NCI-H2107 (cell line): ENCODE data around the gene PPP1R3E.
A peak's percentile ranks its signal among the peaks of the same experiment; 100 is the strongest.
"Not testable (repeated sequence)": the region's sequence is repeated elsewhere in the genome, so short reads cannot be mapped to it uniquely, and the experiment has no call there.

Source experiments
- DNase-seq: peaks from one replicate; lab custom pipeline; 2025; lab: John Stamatoyannopoulos, UW

PPP1R3E gene, protein sequence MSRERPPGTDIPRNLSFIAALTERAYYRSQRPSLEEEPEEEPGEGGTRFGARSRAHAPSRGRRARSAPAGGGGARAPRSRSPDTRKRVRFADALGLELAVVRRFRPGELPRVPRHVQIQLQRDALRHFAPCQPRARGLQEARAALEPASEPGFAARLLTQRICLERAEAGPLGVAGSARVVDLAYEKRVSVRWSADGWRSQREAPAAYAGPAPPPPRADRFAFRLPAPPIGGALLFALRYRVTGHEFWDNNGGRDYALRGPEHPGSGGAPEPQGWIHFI

DNA sequence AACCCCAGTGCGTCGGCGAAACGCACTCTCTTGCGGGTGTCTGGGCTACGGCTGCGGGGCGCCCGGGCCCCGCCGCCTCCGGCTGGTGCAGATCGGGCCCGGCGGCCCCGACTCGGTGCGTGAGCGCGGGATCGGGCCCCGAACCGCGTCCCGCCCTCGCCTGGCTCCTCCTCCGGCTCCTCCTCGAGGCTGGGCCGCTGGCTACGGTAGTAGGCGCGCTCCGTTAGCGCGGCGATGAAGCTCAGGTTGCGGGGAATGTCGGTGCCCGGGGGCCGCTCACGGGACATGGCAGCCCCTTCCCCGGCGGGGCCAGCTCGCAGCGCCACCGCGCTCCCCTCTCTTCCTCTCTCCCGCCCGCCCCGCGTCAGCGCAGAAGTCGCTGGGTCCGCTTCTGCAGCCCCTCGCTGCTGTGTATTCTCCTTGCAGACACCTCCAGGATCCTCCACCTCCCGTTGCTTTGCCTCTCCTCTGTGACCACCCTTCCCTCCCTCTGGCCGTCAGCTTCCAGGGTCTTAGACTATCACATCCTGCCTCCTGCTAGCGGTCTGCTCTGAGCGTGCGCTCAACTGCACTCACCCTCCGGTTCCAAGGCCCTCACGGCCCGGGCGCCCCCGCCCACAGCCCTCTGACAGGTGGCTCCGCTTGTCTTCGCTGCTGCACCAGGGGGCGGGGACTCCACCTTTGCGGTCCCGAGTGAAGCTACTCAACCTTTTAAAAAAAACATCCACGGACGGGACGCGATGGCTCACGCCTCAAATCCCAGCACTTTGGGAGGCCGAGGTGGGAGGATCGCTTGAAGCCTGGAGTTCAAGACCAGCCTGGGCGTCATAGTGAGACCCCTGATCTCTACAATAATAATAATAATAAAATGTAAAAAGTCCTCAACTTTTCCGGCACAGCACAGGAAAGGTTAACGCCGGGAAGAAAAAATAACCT, at the start of gene PPP1R3E:
TSS of gene PPP1R3E (minus strand) at position 570 of the 936 bp plus-strand sequence. CDS start at position 287, 283 bp downstream.
- DNase-seq, result peak; percentile 71

DNA sequence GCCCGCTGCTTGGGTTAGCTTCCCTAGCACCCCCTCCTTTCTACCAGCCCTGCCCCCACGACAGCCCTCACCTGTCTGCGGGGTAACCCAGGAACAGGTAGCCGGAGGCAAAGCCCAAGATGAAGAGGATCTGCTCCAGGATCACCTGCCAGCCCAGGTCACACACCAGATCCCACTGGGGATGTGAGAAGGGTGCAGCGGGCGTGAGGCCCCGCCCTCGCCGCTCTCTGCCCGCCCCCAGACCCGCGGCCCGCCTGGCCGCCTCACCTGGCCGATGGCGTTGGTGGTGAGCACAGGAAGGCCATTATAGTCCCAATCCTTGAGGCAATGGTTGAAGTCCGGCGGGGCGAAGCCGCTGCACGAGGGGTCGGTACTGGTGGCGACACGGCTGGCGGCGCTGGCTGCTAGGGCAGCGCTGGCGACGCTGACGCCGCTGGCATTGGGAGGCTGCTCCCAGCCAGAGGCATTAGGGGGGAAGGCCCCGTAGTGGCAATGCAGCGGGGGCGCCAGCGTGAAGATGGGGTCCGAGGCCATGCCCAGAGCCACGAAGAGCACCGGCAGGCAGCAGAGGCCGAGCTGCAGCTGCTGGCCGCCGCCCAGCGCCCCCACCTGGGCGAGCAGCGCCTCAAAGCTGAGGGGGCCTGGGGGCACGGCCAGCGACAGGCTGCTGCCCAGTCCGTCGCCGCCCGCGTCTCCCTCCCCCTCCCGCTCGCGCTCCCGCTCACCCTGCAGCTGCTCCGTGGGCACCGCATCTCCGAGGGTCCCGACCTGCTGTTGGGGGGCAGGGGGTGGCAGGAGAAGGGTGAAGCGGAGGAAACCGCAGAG, 49.2 kb upstream of the PPP1R3E start:
- no peak for DNase-seq

DNA sequence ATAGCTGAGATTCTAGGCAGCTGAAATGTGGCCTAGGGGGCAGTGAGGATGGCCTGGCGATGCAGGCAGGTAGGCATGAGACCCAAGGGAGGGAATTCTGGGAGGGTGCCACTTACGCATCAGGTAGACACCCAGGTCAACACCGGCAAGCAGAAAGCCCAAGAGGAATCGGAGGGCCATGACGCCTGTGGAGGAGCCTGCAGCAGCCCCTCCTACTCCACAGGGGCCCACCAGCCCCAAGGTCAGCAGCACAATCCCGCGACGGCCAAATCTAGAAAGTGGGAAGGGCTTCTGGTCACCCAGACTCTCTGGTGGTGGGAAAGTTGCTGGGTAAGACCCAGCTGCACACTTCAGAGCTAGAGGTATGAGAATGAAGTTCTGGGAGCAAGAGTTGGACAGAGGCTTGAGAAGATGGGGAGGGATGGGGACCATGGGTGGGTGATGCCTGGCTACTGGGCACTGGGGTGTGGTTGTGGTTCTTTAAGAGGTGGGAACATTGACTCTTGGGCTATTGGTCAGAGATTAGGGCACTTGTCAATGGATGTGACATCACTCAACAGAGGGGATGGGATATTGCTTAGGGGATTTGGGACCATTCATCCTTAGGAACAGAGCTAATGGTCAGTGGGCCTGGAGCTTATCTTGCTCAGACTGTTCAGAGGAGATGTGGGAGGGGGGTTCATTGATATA, 46.6 kb upstream of the PPP1R3E start:
- no peak for DNase-seq

DNA sequence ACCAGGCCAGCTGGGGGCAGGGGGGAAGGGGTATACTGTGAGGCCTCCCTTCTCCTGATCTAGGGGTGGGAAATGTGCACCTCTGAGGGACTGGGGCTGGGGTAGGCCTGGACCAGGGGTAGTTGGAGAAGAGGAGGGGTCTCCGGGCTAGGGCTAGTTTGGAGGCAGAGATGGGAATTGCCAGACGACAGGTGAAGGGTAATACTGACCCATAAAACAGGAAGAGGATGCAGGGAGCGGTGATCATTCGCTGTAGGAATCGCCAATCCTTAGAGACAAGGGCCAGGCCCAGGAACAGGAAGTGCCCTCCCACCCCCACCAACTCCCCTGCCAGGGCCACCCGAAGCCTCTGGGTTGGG, 45.6 kb upstream of the PPP1R3E start:
- no peak for DNase-seq

DNA sequence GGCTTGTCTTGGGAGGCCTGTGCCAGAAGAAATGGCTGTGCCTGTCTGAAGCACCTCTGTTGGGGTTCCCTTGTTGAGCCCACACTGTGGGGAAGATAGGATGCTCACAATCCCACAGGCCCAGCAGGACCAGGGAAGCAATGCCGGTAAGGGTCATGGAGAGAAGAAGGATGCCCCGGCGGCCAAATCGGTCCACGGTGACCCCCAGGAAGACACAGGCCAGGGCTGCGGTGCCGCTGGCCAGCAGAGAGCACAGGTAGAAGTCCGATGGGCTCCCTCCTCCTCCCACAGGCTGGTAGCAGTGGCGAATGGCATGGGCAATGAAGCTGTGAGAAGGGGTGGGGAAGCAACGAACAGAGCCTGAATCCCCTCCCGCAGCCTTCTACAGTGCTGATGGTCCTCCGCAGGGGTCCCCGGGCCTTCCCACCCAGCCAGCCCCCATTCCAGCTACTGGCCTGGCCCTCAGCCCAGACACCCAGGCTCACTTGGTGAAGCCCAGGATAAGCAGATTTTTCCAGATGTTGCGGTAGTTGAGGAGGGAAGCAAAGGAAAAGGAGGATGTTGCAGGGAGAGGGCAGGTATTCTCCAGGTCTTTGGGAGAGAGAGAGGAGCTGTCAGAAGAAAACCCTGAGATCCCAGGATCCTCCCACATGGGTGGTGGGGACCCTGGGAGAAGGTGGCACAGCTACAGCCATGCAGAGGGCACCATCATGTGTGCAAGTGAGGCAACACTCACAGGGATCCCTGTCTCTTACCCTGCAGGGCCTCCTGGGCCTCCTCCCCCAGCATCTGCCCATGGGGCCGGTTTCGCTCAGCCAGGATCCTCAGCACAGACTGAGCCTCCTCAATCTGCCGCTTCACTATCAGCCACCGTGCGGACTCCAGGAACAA, 45.0 kb upstream of the PPP1R3E start:
- no peak for DNase-seq

DNA sequence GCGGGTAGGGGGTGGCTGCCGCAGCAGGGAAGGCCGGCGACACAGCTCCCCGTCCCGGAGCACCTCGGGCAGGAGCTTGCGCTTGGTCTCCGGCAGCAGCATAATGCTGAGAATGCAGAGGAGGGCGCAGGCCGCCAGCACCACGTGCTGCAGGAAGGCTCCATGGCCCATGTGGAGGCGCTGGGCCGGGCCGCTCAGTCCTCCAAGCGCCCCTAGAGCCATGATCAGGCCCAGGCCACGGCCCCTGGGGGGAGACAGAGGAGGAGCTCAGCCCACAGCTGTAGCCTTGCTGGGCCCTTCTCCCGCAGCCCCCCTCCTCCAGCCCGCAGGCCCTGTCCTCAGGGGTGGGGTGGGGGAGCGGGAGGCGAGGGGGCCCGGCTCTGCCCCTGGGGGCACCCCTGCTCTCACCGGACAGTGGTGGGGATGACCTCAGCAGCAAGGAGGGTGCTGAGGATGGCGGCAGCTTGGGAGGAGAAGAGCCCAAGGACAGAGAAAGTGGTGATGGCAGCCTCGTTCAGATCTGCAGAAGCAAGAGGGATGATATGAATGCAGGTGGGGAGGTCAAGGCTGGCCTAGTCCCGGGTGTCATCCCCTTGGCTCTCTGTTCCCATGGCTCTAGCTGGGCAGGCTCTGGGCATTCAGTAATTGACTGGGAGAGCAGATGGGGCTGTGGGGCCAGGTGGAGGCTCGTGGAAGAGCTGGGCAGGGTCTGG, 44.2 kb upstream of the PPP1R3E start:
- no peak for DNase-seq

DNA sequence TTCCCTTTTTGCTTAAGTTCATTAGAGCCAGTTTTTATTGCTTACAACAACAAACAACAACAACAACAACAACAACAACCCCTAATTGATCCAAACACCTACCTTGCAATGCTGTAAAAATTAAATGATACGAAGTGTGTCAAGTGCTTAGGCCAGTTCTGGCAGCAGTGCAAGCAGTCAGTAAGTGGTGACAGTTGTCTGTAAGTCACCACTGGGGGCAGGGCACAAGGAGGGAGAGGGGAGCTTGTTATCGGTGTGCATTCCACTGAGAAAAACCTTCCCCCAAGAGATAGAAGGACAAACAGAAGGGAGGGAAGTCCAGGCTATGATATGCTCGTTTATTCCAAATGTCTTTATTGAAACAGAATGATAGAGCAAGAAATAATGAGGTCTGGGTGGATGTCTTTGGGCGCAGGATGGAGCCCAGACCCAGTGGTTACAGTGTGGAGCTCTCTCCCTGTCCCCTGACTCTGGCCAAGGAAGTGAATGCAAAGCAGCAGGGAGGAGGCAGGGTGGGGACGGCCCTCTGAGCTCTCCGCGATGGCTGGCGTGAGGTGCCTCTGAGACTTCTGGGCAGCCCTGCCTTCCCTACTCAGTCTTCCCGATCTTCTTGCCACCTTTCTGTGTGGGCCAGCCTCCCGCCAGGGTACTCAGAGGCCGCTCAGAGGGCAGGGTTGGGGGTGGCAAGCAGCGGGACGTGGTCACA, 43.5 kb upstream of the PPP1R3E start:
- DNase-seq, result no peak

DNA sequence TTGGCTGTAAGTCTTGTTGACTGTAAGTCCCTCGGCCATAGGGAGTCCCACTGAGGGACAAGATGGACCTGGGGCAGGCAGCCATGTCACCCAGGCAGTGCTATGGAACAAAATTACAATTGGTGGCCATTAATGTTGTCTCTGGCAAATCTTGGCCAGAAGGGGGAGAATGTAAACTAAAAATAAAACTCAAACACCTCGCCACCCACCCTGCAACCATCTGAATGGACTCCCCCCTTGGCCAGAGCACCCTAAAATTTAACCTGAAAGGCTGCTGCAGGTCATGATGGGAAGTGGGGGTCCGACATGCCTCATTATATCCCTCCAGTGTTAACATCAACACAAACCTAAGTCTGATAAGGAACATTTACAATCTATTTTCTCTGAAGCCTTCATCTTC, 41.8 kb upstream of the PPP1R3E start:
- DNase-seq, result no peak

DNA sequence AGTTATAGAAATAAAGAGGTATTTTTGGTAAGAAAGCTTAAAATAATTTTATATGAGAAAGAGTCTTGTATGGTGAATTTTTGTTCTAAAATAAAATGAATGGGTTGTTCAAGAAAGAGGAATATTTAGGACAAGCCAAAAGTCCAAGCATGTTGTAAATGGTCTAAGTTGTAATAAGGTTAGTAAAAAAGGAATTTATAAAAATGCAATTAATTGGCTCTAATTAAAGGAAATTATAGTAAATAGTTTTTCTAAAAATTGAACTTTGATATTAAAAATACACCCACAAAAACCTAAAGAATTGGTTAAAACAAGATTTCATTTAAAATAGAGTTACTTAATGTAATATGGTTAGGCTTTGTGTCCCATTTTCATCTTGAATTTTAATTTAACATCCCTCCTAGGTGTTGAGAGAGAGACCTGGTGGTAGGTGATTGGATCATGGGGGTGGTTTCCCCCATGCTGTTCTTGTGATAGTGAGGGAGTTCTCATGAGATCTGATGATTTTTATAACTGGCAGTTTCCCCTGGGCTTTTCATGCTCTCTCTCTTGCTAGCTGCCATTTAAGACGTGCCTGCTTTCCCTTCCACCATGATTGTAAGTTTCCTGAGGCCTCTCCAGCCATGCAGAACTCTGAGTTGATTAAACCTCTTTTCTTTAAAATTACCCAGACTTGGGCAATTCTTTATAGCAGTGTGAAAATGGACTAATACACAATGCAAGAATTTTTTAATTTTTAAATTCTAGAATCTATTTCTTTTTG, 37.0 kb upstream of the PPP1R3E start:
- no peak for DNase-seq

DNA sequence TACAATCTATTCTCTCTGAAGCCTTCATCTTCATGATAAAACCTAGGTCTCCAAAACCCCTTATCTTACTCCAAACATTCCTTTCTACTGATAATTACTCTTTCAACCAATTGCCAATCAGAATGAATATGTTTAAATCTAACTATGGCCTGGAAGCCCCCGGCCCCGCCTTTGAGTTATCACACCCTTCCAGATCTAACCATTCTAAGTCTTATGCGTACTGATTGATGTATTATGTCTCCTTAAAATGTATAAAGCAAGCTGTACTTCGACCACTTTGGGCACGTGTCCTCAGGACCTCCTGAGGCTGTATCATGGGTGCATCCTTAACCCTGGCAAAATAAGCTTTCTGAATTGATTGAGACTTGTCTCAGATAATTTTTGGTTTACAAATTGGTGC, 33.0 kb upstream of the PPP1R3E start:
- no peak for DNase-seq

DNA sequence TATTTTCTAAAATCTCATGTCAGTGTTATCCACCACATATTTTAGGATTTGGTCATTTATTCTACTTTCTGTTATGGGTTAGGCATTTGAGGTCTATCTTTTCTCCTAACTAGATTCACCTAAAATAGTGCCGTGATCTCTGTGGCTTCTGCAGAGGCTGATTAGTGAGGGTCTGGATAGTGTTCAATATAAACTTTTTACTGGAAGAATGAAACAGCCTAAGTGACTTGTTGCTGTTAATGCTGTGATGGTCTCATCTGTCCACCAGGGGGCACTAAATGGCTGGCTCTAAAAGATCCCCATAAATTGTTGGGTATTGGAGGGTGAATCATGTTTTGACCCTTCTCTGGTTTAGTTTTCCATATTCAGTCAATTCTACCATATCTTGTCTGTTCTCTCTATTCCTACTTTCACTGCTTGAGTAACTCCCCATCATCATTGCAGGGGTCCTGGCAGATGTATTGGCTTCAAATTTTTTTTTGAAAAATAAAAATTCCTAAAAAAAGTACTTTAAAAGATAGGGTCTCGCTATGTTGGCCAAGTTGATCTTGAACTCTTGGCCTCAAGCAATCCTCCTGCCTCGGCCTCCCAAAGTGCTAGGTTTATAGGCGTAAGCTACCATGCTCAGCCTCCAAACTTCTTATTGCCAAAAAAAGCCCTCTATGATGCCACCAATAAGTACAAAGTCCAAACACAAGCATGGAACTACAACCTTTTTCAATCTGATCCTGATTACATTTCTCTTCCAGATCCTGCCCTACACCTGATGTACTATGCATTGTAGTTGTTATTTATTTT, 25.5 kb upstream of the PPP1R3E start:
- DNase-seq, result peak; percentile 68

DNA sequence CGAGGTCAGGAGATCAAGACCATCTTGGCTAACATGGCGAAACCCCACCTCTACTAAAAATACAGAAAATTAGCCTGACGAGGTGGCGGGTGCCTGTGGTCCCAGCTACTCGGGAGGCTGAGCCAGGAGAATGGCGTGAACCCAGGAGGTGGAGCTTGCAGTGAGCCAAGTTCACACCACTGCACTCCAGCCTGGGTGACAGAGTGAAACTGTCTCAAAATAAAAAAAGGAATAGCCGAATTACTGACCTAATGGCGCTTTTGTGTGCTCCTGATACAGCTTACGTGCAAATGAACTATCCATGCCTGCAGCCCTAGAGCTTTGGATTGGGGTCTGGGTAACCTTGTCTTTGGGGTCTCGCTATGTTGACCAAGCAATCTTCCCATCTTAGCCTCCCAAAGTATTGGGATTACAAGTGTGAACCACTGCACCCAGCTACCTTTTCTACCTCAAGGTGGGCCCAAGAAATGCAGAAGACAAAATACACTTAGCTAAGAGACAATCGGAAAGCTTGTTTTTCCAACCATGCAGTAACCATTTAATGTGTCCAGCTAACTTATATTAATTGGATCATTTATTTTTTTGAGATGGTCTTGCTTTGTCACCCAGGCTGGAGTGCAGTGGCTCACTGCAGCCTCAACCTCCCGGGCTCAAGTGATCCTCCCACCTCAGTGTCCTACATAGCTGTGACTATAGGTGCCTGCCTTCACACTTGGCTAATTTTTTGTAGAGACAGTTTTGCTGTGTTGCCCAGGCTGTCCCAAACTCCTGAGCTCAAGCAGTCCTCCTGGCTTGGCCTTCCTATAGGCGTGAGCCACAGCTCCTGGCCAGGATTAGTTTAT, 24.1 kb upstream of the PPP1R3E start:
- DNase-seq, result no peak

DNA sequence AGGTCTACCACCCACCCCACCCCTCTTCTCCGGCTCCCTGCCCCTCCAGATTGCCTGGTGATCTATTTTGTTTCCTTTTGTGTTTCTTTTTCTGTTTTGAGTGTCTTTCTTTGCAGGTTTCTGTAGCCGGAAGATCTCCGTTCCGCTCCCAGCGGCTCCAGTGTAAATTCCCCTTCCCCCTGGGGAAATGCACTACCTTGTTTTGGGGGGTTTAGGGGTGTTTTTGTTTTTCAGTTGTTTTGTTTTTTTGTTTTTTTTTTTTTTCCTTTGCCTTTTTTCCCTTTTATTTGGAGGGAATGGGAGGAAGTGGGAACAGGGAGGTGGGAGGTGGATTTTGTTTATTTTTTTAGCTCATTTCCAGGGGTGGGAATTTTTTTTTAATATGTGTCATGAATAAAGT, 23.1 kb upstream of the PPP1R3E start:
- not testable (repeated sequence) for DNase-seq

DNA sequence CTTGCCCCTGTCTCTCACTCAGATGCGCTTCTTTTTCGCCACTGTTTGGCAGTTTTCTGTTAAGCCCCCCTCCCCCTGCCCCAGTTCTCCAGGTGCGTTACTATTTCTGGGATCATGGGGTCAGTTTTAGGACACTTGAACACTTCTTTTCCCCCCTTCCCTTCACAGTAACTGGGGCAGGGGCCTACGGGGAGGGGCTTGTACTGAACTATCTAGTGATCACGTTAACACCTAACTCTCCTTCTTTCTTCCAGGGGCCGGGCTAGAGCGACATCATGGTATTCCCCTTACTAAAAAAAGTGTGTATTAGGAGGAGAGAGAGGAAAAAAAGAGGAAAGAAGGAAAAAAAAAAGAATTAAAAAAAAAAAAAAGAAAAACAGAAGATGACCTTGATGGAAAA, 22.3 kb upstream of the PPP1R3E start:
- no peak for DNase-seq

DNA sequence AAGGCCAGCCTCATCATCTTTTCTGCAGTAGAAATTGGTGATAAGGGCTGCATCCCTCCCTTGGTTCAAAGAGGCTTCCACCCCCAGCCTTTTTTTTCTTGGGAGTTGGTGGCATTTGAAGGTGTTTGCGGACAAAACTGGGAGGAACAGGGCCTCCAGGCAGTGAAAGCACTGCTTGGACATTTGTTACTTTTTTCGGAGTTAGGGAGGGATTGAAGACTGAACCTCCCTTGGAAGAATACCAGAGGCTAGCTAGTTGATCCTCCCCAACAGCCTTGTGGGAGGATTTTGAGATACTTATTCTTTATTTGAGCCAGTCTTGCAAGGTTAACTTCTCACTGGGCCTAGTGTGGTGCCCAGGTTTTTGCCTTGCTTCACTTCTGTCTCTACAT, 21.8 kb upstream of the PPP1R3E start:
- no peak for DNase-seq

DNA sequence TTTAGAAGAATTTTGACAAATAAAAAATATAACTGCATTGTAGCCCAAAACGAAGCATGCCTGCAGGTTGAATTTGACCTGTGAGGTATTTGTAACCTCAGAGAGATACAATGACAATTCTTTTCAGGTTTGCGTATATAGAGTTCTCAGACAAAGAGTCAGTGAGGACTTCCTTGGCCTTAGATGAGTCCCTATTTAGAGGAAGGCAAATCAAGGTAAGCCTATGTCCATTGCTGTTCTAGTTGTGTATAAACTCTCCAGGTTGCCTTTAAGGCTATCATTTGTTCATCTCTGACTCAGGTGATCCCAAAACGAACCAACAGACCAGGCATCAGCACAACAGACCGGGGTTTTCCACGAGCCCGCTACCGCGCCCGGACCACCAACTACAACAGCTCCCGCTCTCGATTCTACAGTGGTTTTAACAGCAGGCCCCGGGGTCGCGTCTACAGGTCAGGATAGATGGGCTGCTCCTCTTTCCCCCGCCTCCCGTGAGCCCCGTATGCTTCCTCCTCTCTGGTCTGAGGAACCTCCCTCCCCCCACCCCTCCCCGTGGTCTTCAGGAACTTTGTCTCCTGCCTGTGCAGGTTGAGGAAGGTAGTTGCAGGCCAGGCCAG, 21.3 kb upstream of the PPP1R3E start:
- no peak for DNase-seq
